Kidney epithelial cell (primary cell): Measurements from ENCODE around the gene ZNF669. TPM values are rescaled to one million over a fixed set of nuclear protein-coding genes. Genes with fewer than 3 reads are reported as not detected.

Experiments
- DNase-seq: peaks from one replicate; pipeline ENCODE4 v3.0.0-alpha.2; 2010; ENCODE audit warnings: low read depth
- H3K27me3 ChIP-seq: 2 replicates; pipeline ENCODE4 v1.6.0; 2011; ENCODE audit warnings: low read length; ENCODE audit not compliant: control insufficient read depth, insufficient read depth
- H3K36me3 ChIP-seq: 2 replicates; pipeline ENCODE4 v1.5.1; 2011; ENCODE audit warnings: low read length; ENCODE audit not compliant: control insufficient read depth, insufficient read depth
- H3K4me3 ChIP-seq: 2 replicates; pipeline ENCODE4 v1.5.1; 2011; ENCODE audit warnings: low read depth, mild to moderate bottlenecking, control low read depth, low read length
- CTCF ChIP-seq: IDR thresholded peaks from 2 replicates; pipeline ENCODE4 v1.5.1; 2011; ENCODE audit warnings: mild to moderate bottlenecking, moderate library complexity, low read length, control low read depth, inconsistent platforms; ENCODE audit not compliant: insufficient read depth, poor library complexity, severe bottlenecking
- total RNA-seq: library from RNA; depleted of rRNA; stranded (reverse); fragments of >200 nt; gene quantifications from 2 replicates; pipeline ENCODE4 v1.2.3, GENCODE V29; 2015

Gene ZNF669
- total RNA-seq, 1 donor from 2014 or later, result 21.0 TPM

- no peak for DNase-seq
- no peak for TF ChIP-seq CTCF
- Histone ChIP-seq H3K4me3 (peak overlapping the region; percentile 39), H3K36me3 (no peaks in the 10 kb centered on the region), H3K27me3 (no peaks in the 10 kb centered on the region)
Observed at GRCh38 chr1:247111259-247111699, 7.1 kb upstream of the ZNF669 start.

GRCh38 chr1:247110627-247111258, 6.6 kb upstream of the ZNF669 start:
- no peaks in the 10 kb centered on the region for H3K27me3 ChIP-seq

GRCh38 chr1:247107694-247108093, 3.5 kb upstream of the ZNF669 start:
- Histone ChIP-seq H3K36me3 (no peaks in the 10 kb centered on the region), H3K4me3 (no peak overlapping the region), H3K27me3 (no peaks in the 10 kb centered on the region)
- no peak for TF ChIP-seq CTCF
- no peak for DNase-seq

More at GRCh38 chr1:247110627-247111258, 6.6 kb upstream of the ZNF669 start:
- TF ChIP-seq CTCF, result no peak
- H3K4me3 ChIP-seq, result peak overlapping the region; percentile 39
- no peaks in the 10 kb centered on the region for H3K36me3 ChIP-seq
- no peak for DNase-seq

- no peak for DNase-seq
- H3K4me3 ChIP-seq, result no peak overlapping the region
- H3K36me3 ChIP-seq, result peaks cover under 1% of the 10 kb centered on the region
- TF ChIP-seq CTCF, result no peak
- H3K27me3 ChIP-seq, result no peaks in the 10 kb centered on the region
Observed at GRCh38 chr1:247105966-247106365, 1.8 kb upstream of the ZNF669 start.

- DNase-seq, result no peak
- no peak for TF ChIP-seq CTCF
- H3K4me3 ChIP-seq, result no peak overlapping the region
- H3K36me3 ChIP-seq, result peaks cover 1% of the 10 kb centered on the region
- H3K27me3 ChIP-seq, result no peaks in the 10 kb centered on the region
Observed at GRCh38 chr1:247104965-247105364, 809 bp upstream of the ZNF669 start.

GRCh38 chr1:247102381-247102780, 1.8 kb downstream of the ZNF669 start:
- Histone ChIP-seq H3K27me3 (no peaks in the 10 kb centered on the region), H3K4me3 (no peak overlapping the region), H3K36me3 (peaks cover 1% of the 10 kb centered on the region)
- DNase-seq, result no peak
- TF ChIP-seq CTCF, result no peak
